Spleen (tissue), 7 donors: ENCODE results near the gene RFX4.

ENCODE experiments used
- CTCF ChIP-seq, 11 experiments: fragments of 200-600 bp in 7 of 11; fragments of 450-650 bp in 4 of 11; sonication (generic) in 4 of 11; IDR thresholded peaks in 8 of 11; conservative IDR thresholded peaks in 3 of 11; 1 replicate in 7 of 11; 2 replicates in 4 of 11; pipeline versions ENCODE4 v1.4.0 to v1.8.0; 2016 to 2021; ENCODE audit warnings: antibody characterized with exemption in 11 of 11, inconsistent platforms in 4 of 11, mild to moderate bottlenecking in 1 of 11
- POLR2A ChIP-seq, 3 donors: fragments of 450-650 bp; IDR thresholded peaks; one replicate each; pipeline ENCODE4 v1.5.1; 2017; ENCODE audit warnings: antibody characterized with exemption in 3 of 3, mild to moderate bottlenecking in 1 of 3
- donor health status: DM: no; HTN: no; CAD: no; lungs with moderate emphysema.
- donor health status: DM: no; HTN: no; CAD: no.
- donor health status: DM: no; HTN: no; CAD: no.

GRCh38 chr12:106645074-106645421, 62.2 kb downstream of the RFX4 start:
- TF ChIP-seq CTCF (IDR thresholded peaks at IDR 0.05 in 8 of 11, conservative IDR thresholded peaks at IDR 0.05 in 3 of 11) (no peak), POLR2A (IDR thresholded peaks at IDR 0.05) (no peak)
